HepG2 (cell line): ENCODE measurements around the gene GOLGA8A. TPM values are rescaled to one million over a fixed set of nuclear protein-coding genes. Genes with fewer than 3 reads are reported as not detected.
A peak's percentile ranks its signal among the peaks of the same experiment; 100 is the strongest.

ENCODE experiments used
- ARNT2 ChIP-seq: sonication (generic); formaldehyde crosslinking; IDR thresholded peaks from 2 replicates; pipeline ENCODE4 v1.8.0; 2022; ENCODE audit warnings: mild to moderate bottlenecking, low read depth, missing genetic modification reagents, moderate library complexity
- CREBL2 ChIP-seq: sonication (generic); formaldehyde crosslinking; IDR thresholded peaks from 2 replicates; pipeline ENCODE4 v1.8.1; 2023; ENCODE audit warnings: missing genetic modification reagents, mild to moderate bottlenecking, borderline replicate concordance
- HES4 ChIP-seq: sonication (generic); formaldehyde crosslinking; IDR thresholded peaks from 2 replicates; pipeline ENCODE4 v1.9.0; 2021; ENCODE audit warnings: mild to moderate bottlenecking, missing genetic modification reagents, borderline replicate concordance
- HINFP ChIP-seq: sonication (generic); formaldehyde crosslinking; IDR thresholded peaks from 2 replicates; pipeline ENCODE4 v1.4.0; 2020; ENCODE audit warnings: low read depth, mild to moderate bottlenecking, missing genetic modification reagents
- MED13 ChIP-seq: sonication (generic); formaldehyde crosslinking; IDR thresholded peaks from 2 replicates; pipeline ENCODE4 v1.5.0; 2020; ENCODE audit warnings: missing genetic modification reagents
- MTF1 ChIP-seq: sonication (generic); formaldehyde crosslinking; IDR thresholded peaks from 2 replicates; pipeline ENCODE4 v1.5.0; 2020; ENCODE audit warnings: missing genetic modification reagents
- NFYB ChIP-seq: sonication (generic); formaldehyde crosslinking; IDR thresholded peaks from 2 replicates; pipeline ENCODE4 v1.4.0; 2020; ENCODE audit warnings: missing genetic modification reagents
- PATZ1 ChIP-seq: sonication (generic); formaldehyde crosslinking; IDR thresholded peaks from 2 replicates; pipeline ENCODE4 v1.4.0; 2020; ENCODE audit warnings: missing genetic modification reagents
- POLR2A ChIP-seq, 2 experiments: IDR thresholded peaks; 2 replicates each; pipeline ENCODE4 v1.6.1; 2011; ENCODE audit warnings: low read depth in 2 of 2, low read length in 2 of 2, mild to moderate bottlenecking in 1 of 2, moderate library complexity in 1 of 2; ENCODE audit not compliant: insufficient read depth in 1 of 2
- POLR2G ChIP-seq: fragments of 200-400 bp; formaldehyde crosslinking; IDR thresholded peaks from 2 replicates; pipeline ENCODE4 v1.6.1; 2018; ENCODE audit warnings: mild to moderate bottlenecking, low read depth, low read length, moderate library complexity
- REL ChIP-seq: sonication (generic); formaldehyde crosslinking; conservative IDR thresholded peaks from 2 replicates; pipeline ENCODE4 v1.8.0; 2022; ENCODE audit warnings: mild to moderate bottlenecking, missing genetic modification reagents, moderate library complexity
- REST ChIP-seq, 2 experiments: IDR thresholded peaks; 2 replicates each; pipeline ENCODE4 v1.6.1; 2011 to 2012; ENCODE audit warnings: low read length in 2 of 2, borderline replicate concordance in 1 of 2, low read depth in 1 of 2, mild to moderate bottlenecking in 1 of 2, moderate library complexity in 1 of 2
- YEATS2 ChIP-seq: sonication (generic); formaldehyde crosslinking; IDR thresholded peaks from 2 replicates; pipeline ENCODE4 v1.4.0; 2020; ENCODE audit warnings: missing genetic modification reagents, borderline replicate concordance
- ZBTB14 ChIP-seq: sonication (generic); formaldehyde crosslinking; IDR thresholded peaks from 2 replicates; pipeline ENCODE4 v1.4.0; 2020; ENCODE audit warnings: missing genetic modification reagents
- ZBTB26 ChIP-seq: IDR thresholded peaks from 2 replicates; pipeline ENCODE4 v1.6.1; 2016; ENCODE audit warnings: missing compliant biosample characterization, missing genetic modification reagents, borderline replicate concordance
- ZNF430 ChIP-seq: sonication (generic); formaldehyde crosslinking; IDR thresholded peaks from 2 replicates; pipeline ENCODE4 v1.9.0; 2021; ENCODE audit warnings: mild to moderate bottlenecking, missing genetic modification reagents
- ZNF558 ChIP-seq: sonication (generic); formaldehyde crosslinking; IDR thresholded peaks from 2 replicates; pipeline ENCODE4 v1.9.0; 2022; ENCODE audit warnings: mild to moderate bottlenecking, missing genetic modification reagents, borderline replicate concordance
- ZNF678 ChIP-seq: sonication (generic); formaldehyde crosslinking; IDR thresholded peaks from 2 replicates; pipeline ENCODE4 v1.4.0; 2020; ENCODE audit warnings: mild to moderate bottlenecking, missing genetic modification reagents
- polyA plus RNA-seq, 8 experiments: library from polyadenylated mRNA; depleted of rRNA in 3 of 8; stranded (reverse) in 7 of 8; unstranded in 1 of 8; fragments of >200 nt; fragmentation: Illumina TruSeq in 4 of 8; extraction: Trizol in 4 of 8; gene quantifications; 2 replicates each; pipeline versions ENCODE4 v1.2.1 to v1.2.3, GENCODE V29; 2011 to 2016; ENCODE audit warnings: low read depth in 4 of 8, missing spikeins in 1 of 8, mixed read lengths in 1 of 8; ENCODE audit not compliant: insufficient read depth in 1 of 8
- total RNA-seq, 5 experiments: library from RNA; depleted of rRNA; stranded (reverse); fragments of >200 nt; fragmentation: Illumina TruSeq; extraction: Trizol; gene quantifications; 2 replicates each; pipeline ENCODE4 v1.2.3, GENCODE V29; 2016; ENCODE audit warnings: low read depth in 1 of 5

GOLGA8A gene
- total and polyA plus RNA-seq, 2 of the 13 experiments (the other 11 are each of a cell fraction or from before 2014, with no cell fraction given), result 17.1 to 43.7 TPM

GRCh38 chr15:34437687-34438086 lies at the start of gene GOLGA8A (continued):
- TF ChIP-seq REST (IDR thresholded peaks at IDR 0.05; ENCODE audit: borderline replicate concordance in 1 of 2, low read depth in 1 of 2, low read length in 2 of 2), result no peak
- TF ChIP-seq CREBL2 (CRISPR knock-in tag), result peak; percentile 46; the same call in 1 of the 2 replicates
- TF ChIP-seq MED13 (CRISPR knock-in tag), result 0 out of 2 replicates have a peak, but pooled peaks have one; percentile 32
- TF ChIP-seq ZNF678 (CRISPR knock-in tag), result no peak
- no peak for TF ChIP-seq REL
- TF ChIP-seq ARNT2 (CRISPR knock-in tag), result peak; percentile 81
- 0 out of 2 replicates have a peak, but pooled peaks have one; percentile 60 for TF ChIP-seq HES4
- no peak for TF ChIP-seq PATZ1 (CRISPR knock-in tag)
- TF ChIP-seq NFYB (CRISPR knock-in tag), result peak; percentile 24; the same call in 1 of the 2 replicates
- TF ChIP-seq MTF1 (CRISPR knock-in tag), result peak; percentile 78; the same call in 1 of the 2 replicates
- TF ChIP-seq POLR2G, result peak; percentile 31; the same call in 1 of the 2 replicates
- peak; percentile 82; the same call in 1 of the 2 replicates for TF ChIP-seq ZNF558 (CRISPR knock-in tag)
- TF ChIP-seq ZNF430 (CRISPR knock-in tag), result peak; percentile 89
- TF ChIP-seq HINFP, result peak; percentile 47; the same call in 1 of the 2 replicates
- peak; percentile 68 for TF ChIP-seq ZBTB14
- peak in 1 of 2 experiments; percentile 38; a peak in 1 of 4 replicates for TF ChIP-seq POLR2A (IDR thresholded peaks at IDR 0.05; ENCODE audit: insufficient read depth in 1 of 2, low read depth in 2 of 2, low read length in 2 of 2)
- TF ChIP-seq ZBTB26, result peak; percentile 54; the same call in 1 of the 2 replicates
- peak; percentile 60; the same call in 1 of the 2 replicates for TF ChIP-seq YEATS2 (CRISPR knock-in tag)
